Rectal smooth muscle tissue (tissue), 1 donor: ENCODE data around the gene DGKA.
A peak's percentile ranks its signal among the peaks of the same experiment; 100 is the strongest.
"Not testable (repeated sequence)": the region's sequence is repeated elsewhere in the genome, so short reads cannot be mapped to it uniquely, and the experiment has no call there.

ENCODE experiments used
- H3K27ac ChIP-seq: one replicate; pipeline ENCODE4 v1.7.0; 2013; ENCODE audit warnings: low read depth, low read length, inconsistent platforms
- H3K27me3 ChIP-seq: one replicate; pipeline ENCODE4 v1.7.0; 2013; ENCODE audit warnings: low read length; ENCODE audit not compliant: control insufficient read depth, insufficient read depth
- H3K36me3 ChIP-seq: one replicate; pipeline ENCODE4 v1.7.0; 2013; ENCODE audit warnings: low read length; ENCODE audit not compliant: control insufficient read depth, insufficient read depth
- H3K4me1 ChIP-seq: one replicate; pipeline ENCODE4 v1.7.0; 2013; ENCODE audit warnings: low read length; ENCODE audit not compliant: control insufficient read depth, insufficient read depth
- H3K4me3 ChIP-seq: one replicate; pipeline ENCODE4 v1.7.0; 2013; ENCODE audit warnings: low read length
- H3K9ac ChIP-seq: one replicate; pipeline ENCODE4 v1.7.0; 2013; ENCODE audit warnings: low read length

Gene DGKA

DNA sequence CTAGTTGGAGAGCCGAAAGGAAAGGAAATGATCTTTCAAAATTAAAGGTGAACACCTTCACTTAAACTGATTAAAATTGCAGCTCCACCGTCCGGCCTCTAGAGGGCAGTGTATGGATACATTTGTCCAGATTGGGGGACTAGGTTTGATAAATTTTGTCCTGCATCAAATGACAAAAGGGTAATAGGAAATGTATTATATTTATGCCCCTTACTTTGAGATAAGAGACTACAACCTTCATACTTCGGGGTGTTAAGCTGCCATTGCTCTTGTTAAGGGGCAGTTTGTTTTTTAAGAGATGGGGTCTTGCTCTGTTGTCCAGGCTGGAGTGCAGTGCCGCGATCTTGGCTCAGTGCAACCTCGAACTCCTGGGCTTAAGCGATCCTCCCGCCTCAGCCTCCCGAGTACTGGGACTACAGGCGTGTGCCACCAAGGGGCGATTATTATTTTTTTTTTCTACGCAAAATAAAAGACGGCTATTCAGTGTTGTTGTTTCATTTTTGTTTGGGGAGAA is 65.3 kb downstream of the DGKA start:
- H3K27me3 ChIP-seq, result no peaks in the 10 kb centered on the region
- H3K27ac ChIP-seq, result peak overlapping the region; percentile 71
- no peak overlapping the region for H3K9ac ChIP-seq
- peaks cover 23% of the 10 kb centered on the region for H3K36me3 ChIP-seq
- no peaks in the 10 kb centered on the region for H3K4me1 ChIP-seq
- H3K4me3 ChIP-seq, result peak overlapping the region; percentile 72

DNA sequence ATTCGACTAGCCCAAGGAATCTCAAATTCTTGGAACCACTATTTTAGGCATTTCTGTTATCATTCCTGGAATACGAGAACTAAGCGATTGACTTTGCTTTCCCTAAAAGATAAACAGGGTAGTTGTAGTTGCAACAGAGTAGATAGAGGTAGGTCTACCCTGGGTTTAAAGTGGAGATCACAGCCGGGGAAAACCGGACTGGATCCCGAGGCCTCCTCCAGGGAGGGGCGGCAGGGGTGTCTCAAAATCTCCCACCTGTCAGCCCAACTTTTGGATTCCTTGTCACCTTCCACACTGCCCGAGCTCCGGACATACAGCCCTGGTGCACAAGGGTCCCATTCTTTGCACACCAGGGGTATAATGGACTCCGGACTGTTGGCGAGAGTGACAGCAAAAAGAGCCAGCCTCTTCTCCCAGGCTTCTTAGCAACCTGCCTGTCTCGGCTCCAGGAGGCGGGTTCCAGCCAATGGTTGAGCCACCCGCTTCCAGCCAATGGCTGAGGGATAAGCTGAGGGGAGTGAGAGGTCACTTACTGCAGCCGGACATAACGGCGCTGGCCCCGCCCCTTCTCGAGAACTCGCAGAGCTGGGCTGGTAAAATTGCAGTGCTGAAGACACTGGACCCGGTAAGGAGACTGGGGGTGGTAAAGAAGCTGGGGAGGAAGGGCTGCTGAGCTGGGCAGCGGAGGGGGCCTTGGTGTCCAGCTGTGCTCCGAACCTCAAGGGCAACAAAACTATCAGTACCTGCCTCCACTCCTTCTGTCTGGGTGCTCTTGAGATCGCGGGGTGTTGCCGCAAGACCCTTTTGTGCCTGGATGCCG is 66.0 kb downstream of the DGKA start, which contains the start of gene SUOX:
SUOX (plus strand) TSS at position 562 of the 820 bp plus-strand sequence. CDS start 4,946 bp downstream, outside the sequence.
- Histone ChIP-seq H3K27me3 (no peaks in the 10 kb centered on the region), H3K4me3 (peak within 1 kb of the TSS; percentile 79), H3K9ac (peak within 1 kb of the TSS; percentile 19), H3K27ac (peak within 1 kb of the TSS; percentile 71), H3K4me1 (no peaks in the 10 kb centered on the region), H3K36me3 (peaks cover 21% of the 10 kb centered on the region)

DNA sequence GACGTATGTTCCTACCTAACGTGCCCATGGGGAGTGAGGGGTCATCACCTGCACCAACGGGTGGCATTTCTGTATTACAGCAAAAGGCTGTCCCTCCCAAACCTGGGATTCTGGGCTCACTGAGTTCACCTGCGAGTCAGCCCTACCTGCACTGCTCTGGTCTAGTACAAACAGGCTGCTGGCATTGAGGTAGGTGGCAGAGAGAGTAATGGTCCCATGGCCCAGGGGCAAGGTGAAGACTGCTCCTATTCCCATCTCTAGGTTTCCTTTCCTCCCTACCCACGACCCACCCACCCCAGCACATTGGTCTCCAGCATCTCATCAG is 66.5 kb downstream of the DGKA start:
- no peaks in the 10 kb centered on the region for H3K27me3 ChIP-seq
- H3K4me1 ChIP-seq, result no peaks in the 10 kb centered on the region
- H3K36me3 ChIP-seq, result peaks cover 16% of the 10 kb centered on the region
- H3K27ac ChIP-seq, result peak overlapping the region; percentile 63
- H3K9ac ChIP-seq, result peak overlapping the region; percentile 19
- peak overlapping the region; percentile 79 for H3K4me3 ChIP-seq

DNA sequence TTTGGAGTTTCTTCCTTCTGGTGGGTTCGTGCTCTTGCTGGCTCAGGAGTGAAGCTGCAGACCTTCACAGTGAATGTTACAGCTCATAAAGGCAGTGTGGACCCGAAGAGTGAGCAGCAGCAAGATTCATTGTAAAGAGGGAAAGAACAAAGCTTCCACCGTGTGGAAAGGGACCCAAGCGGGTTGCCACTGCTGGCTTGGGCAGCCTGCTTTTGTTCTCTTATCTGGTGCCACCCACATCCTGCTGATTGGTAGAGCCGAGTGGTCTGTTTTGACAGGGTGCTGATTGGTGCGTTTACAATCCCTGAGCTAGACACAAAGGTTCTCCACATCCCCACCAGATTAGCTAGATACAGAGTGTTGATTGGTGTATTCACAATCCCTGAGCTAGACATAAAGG is 68.6 kb downstream of the DGKA start:
- not testable (repeated sequence) for H3K4me3 ChIP-seq, H3K9ac ChIP-seq, H3K36me3 ChIP-seq, H3K27me3 ChIP-seq, H3K4me1 ChIP-seq, H3K27ac ChIP-seq

DNA sequence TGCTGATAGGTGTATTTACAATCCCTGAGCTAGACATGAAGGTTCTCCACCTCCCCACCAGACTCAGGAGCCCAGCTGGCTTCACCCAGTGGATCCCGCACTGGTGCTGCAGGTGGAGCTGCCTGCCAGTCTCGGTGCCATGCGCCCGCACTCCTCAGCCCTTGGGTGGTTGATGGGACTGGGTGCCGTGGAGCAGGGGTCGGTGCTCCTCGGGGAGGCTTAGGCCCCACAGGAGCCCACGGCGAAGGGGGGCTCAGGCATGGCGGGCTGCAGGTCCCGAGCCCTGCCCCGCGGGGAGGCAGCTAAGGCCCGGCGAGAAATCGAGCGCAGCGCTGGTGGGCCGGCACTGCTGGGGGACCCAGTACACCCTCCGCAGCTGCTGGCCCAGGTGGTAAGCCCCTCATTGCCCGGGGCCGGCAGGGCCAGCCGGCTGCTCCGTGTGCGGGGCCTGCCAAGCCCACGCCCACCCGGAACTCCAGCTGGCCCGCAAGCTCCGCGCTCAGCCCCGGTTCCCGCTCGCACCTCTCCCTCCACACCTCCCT is 69.1 kb downstream of the DGKA start:
- H3K27me3 ChIP-seq, H3K4me1 ChIP-seq, H3K4me3 ChIP-seq, H3K9ac ChIP-seq, H3K27ac ChIP-seq: not testable (repeated sequence)
- peaks cover 11% of the 10 kb centered on the region for H3K36me3 ChIP-seq

DNA sequence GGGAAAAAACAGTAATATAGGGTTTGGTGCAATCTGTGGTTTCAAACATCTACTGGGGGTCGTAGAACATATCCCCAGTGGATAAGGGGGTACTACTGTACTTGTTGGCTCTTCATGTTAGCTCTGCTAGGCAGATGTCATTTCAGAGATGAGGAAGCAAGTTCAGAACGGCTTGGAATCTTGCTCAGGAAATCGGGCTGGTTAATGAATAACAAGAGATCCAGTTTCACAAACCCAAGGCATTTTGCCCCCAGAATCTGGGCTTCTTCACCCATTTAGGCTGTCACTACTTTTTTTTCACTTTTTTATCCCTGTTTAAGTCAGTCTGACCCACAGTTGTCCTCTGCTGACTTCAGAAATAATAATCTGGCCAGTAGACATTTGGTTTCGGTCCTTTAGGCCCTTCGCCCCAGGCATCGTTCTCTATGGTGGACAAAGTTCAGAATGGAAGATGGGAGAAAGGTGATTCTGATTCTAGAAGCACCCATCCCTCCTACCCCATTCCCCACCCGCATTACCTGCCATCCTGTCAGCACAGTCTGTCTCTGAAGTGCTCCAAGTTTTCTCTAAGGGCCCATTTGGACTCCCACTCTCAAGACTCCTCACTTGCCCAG is 70.6 kb downstream of the DGKA start:
- H3K27ac ChIP-seq, result no peak overlapping the region

DNA sequence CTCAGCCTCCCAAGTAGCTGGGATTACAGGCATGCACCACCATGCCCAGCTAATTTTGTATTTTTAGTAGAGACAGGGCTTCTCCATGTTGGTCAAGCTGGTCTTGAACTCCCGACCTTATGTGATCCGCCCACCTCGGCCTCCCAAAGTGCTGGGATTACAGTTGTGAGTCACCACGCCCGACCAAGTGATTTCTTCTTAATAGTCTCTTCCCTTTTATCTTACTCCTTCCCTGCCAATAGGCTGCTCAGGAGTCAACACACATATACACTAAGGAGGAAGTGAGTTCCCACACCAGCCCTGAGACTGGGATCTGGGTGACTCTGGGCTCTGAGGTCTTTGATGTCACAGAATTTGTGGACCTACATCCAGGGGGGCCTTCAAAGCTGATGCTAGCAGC is 72.4 kb downstream of the DGKA start:
- H3K36me3 ChIP-seq, result peaks cover 11% of the 10 kb centered on the region
- H3K4me1 ChIP-seq, H3K9ac ChIP-seq, H3K27me3 ChIP-seq, H3K4me3 ChIP-seq, H3K27ac ChIP-seq: not testable (repeated sequence)

More for the DNA sequence above, 70.6 kb downstream of the DGKA start:
- no peak overlapping the region for H3K4me3 ChIP-seq
- no peaks in the 10 kb centered on the region for H3K27me3 ChIP-seq
- H3K9ac ChIP-seq, result no peak overlapping the region
- peaks cover 11% of the 10 kb centered on the region for H3K36me3 ChIP-seq
- H3K4me1 ChIP-seq, result no peaks in the 10 kb centered on the region
